T-helper 1 cell treated with Interleukin-12 subunit alpha and Interleukin-12 subunit beta and Interleukin-4 antibody, amounts not matched to agents 30 μg/mL and 1 μg/mL, for 36 hours (primary cell): ENCODE results near the gene C1QL3.

Experiments used
- H3K27ac Mint-ChIP-seq: one replicate; pipeline ENCODE4 v1.8.0; 2021; ENCODE audit warnings: mild to moderate bottlenecking, mixed read lengths
- H3K27me3 Mint-ChIP-seq: one replicate; pipeline ENCODE4 v1.8.0; 2021; ENCODE audit warnings: low read depth, mixed read lengths
- H3K36me3 Mint-ChIP-seq: one replicate; pipeline ENCODE4 v1.8.0; 2021; ENCODE audit warnings: low read depth, mixed read lengths
- H3K4me1 Mint-ChIP-seq: one replicate; pipeline ENCODE4 v1.8.0; 2021; ENCODE audit warnings: low read depth, mixed read lengths
- H3K4me3 Mint-ChIP-seq: one replicate; pipeline ENCODE4 v1.8.0; 2021; ENCODE audit warnings: mild to moderate bottlenecking, moderate library complexity, mixed read lengths
- H3K9me3 Mint-ChIP-seq: one replicate; pipeline ENCODE4 v1.8.0; 2021; ENCODE audit warnings: mixed read lengths

The C1QL3 gene

DNA sequence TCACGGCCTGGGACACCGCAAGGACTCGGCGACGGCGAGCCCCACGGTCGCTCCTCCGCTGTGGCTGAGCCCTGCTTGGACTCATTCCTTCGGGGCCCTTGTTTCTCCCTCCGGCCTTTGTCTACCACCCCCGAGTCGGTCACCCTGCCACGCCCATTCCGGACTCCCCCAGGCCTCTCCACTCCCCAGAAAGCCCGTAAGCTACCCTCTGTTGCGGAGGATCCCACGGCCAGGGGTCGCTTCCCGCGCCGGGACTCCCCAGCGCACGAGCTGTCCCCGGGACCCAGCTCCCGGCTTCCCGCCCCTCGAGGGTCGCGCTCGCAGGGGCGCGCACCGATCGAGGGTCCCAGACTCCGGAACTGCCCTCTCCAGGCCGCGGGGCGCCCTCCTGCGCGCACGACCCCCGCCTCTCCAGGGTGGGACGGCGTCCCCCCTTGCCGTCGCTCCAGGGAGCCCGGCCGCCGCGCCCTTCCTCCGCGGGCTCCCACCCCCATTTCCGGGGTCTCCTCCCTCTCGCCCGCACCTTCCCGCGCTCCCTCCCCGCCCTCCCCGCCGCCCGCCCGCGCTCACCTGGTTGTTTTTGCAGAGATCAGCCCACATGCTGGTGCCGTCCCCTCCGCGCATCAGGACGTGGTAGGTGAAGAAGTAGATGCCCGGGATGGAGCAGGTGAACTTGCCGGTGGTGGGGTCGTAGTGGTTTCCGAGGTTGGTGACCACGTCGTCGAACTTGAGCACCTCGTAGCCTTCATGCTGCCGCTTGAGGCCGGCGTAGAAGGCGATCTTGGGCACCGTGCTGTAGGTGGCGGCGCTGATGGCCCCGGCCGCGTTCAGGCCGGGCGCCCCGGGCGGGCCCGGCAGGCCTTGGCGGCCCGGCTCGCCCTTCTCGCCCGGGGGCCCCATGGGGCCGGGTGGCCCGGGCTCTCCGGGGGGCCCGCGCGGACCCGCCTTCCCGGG is 1.5 kb downstream of the C1QL3 start:
- H3K9me3 Mint-ChIP-seq, result no peaks in the 10 kb centered on the region
- no peak overlapping the region for H3K27ac Mint-ChIP-seq
- H3K27me3 Mint-ChIP-seq, result peaks cover 56% of the 10 kb centered on the region
- H3K4me3 Mint-ChIP-seq, result peak overlapping the region; percentile 68
- H3K4me1 Mint-ChIP-seq, result peaks cover 9% of the 10 kb centered on the region
- H3K36me3 Mint-ChIP-seq, result no peaks in the 10 kb centered on the region

DNA sequence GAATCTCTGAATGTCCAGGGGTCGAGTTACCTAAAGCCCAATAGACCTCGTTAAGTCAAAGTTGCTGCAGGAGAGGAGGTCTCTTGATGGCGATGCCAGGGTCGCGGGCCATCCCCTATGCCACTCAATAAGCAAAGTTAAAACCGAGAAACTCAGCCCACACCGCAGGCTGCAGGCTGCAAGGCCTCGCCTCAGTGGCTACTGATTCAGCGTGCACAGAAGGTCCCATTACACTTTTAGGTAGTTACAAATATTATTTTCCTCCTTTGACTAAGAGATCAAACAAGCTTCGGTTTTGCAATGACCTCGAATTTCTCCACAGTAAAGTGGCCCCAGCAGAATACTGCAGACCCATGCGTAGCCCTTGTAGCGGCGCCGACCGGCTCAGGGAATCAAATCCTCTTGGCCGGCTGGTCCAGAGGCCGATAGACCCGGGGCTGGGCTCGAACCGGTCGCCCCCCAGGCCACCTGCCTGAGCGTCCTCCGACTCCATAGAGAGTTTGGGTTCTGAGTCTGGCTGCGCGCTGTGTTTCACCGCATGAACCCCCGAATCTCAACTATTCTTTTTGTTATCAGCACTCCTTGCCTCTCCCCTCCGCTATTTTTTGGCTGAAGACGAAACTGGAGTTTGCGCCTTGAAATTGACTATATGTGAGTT is 2.3 kb downstream of the C1QL3 start:
- no peak overlapping the region for H3K27ac Mint-ChIP-seq
- peak overlapping the region; percentile 68 for H3K4me3 Mint-ChIP-seq
- H3K36me3 Mint-ChIP-seq, result no peaks in the 10 kb centered on the region
- no peaks in the 10 kb centered on the region for H3K9me3 Mint-ChIP-seq
- peaks cover 9% of the 10 kb centered on the region for H3K4me1 Mint-ChIP-seq
- peaks cover 52% of the 10 kb centered on the region for H3K27me3 Mint-ChIP-seq

DNA sequence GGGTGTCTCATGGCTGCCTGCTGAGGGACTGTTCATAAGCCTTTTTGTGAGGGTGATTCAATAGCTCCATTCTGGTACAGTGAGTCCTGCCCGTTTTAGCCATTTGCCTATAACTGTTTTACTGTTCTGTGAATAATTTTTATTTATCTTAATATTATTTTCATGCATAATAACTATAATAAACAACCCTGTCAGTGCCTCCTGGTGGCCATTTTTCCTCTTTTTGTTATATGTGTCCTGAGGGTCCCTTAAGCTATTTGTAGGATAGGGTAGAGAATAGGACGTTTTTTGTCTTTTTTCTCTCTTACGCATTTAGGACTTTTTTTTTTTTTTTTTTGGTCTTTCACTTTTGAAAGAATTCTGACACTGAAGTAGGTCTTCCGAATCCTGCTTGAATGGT is 2.9 kb downstream of the C1QL3 start:
- peaks cover 9% of the 10 kb centered on the region for H3K4me1 Mint-ChIP-seq
- H3K27ac Mint-ChIP-seq, result no peak overlapping the region
- no peaks in the 10 kb centered on the region for H3K9me3 Mint-ChIP-seq
- H3K36me3 Mint-ChIP-seq, result no peaks in the 10 kb centered on the region
- H3K4me3 Mint-ChIP-seq, result no peak overlapping the region
- peaks cover 46% of the 10 kb centered on the region for H3K27me3 Mint-ChIP-seq

DNA sequence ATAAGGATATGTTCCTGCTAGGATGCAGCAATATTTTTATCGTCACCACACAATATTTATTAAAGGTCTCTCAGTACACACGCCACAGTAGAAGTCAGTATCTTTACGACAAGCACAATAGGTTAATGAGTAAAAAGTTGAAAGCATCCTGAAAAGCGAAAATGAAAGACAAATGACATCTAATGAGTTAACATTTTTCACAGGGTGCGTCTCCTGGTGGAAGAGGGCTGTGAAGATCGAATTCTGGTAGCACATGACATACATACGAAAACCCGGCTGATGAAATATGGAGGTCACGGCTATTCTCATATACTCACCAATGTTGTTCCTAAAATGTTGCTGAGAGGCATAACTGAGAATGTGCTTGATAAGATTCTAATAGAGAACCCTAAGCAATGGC is 10.8 kb downstream of the C1QL3 start:
- Mint-ChIP-seq H3K36me3 (no peaks in the 10 kb centered on the region), H3K4me1 (peaks cover 4% of the 10 kb centered on the region), H3K4me3 (no peak overlapping the region), H3K9me3 (no peaks in the 10 kb centered on the region), H3K27me3 (no peaks in the 10 kb centered on the region), H3K27ac (no peak overlapping the region)

DNA sequence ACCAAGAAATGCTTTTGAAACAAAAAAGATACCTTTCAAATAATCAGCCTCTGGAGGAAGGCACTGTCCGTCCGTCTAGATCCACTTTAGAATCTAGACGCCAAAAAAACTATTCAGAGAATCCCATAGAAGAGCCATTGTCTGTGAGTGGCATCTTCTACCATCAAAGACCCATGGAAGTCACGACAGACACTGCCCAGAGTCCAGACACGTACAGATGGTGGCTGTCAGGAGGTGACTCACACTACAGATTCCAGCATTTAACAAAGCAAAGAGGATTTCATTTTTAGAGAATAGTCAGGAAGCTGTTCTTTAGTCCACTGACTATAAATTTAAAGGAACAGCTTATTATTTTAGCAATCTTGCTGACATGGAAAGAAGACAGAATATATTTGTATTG is 11.7 kb downstream of the C1QL3 start:
- H3K4me1 Mint-ChIP-seq, result peaks cover 4% of the 10 kb centered on the region
- no peaks in the 10 kb centered on the region for H3K9me3 Mint-ChIP-seq
- H3K27me3 Mint-ChIP-seq, result no peaks in the 10 kb centered on the region
- no peaks in the 10 kb centered on the region for H3K36me3 Mint-ChIP-seq
- no peak overlapping the region for H3K4me3 Mint-ChIP-seq
- H3K27ac Mint-ChIP-seq, result no peak overlapping the region

DNA sequence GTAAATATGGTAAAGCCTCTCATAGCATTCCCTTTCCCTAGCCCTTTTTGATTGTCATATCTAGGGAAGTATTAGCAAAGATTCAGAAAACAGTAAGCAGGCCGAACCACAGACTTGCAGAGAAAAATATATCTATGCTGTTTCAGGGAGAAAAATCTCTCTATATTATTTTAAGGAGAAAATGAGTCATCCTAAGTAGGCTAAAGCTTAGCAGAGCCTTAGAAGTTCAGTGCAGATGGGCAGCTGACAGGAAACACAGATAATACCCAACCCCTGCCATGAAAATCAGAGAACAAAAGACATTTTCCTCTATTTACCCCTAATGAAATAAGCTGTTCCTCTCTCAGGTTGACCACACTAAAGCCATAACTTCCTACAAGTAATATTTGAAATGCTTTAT is 16.5 kb downstream of the C1QL3 start:
- H3K4me3 Mint-ChIP-seq, result no peak overlapping the region
- H3K4me1 Mint-ChIP-seq, result no peaks in the 10 kb centered on the region
- no peaks in the 10 kb centered on the region for H3K36me3 Mint-ChIP-seq
- H3K9me3 Mint-ChIP-seq, result no peaks in the 10 kb centered on the region
- H3K27ac Mint-ChIP-seq, result no peak overlapping the region
- H3K27me3 Mint-ChIP-seq, result no peaks in the 10 kb centered on the region

DNA sequence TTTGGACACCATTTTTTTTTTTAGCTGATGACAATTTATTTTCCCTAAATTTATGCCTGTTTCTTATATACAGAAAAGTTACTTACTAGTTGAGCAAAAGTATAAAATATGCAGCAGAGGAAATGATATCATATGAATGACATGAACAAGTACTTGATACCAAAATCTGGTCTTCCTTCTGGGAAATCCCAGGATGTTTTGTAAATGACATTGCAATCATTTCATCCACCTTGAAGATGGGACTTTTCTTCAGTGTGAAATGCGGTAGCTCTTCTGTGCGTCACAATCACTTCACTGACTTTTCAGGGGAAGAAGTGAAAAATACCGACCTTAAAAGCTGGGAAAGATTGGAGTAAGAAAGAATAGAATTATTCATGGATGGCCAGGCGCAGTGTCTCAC is 23.8 kb downstream of the C1QL3 start:
- H3K27me3 Mint-ChIP-seq, result no peaks in the 10 kb centered on the region
- peaks cover 1% of the 10 kb centered on the region for H3K4me1 Mint-ChIP-seq
- no peak overlapping the region for H3K4me3 Mint-ChIP-seq
- no peak overlapping the region for H3K27ac Mint-ChIP-seq
- H3K36me3 Mint-ChIP-seq, result peaks cover 1% of the 10 kb centered on the region
- H3K9me3 Mint-ChIP-seq, result no peaks in the 10 kb centered on the region

DNA sequence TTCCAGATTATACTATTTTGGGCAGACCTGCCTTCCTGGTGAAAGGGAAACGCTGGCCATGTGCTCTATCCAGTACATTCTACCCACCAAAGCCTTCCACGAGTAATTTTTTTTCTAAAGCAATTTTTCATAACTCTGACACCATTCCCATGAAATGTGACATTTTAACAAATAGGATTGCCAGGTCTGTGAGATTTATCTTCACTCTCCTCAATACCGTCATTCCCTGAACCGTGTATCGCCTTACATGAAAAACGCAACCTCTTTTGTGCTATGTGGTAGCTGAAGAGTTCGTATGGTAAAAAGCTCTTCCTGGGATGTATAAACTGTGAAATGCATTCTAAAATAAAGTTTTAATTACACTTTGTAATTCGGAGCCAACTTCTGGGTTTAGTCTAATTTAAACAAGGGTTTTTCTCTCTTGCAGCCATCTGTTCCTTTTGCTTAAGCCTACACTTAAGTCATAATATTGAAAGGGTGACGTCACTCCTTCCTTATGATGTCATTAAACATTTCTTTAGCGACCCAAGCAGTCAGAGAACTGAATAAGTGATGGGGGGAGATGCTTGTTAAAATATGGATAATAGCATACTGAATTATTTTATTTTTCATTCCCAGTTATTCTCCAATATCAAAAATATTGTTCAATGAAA is 27.7 kb downstream of the C1QL3 start:
- Mint-ChIP-seq H3K36me3 (peaks cover 1% of the 10 kb centered on the region), H3K27me3 (no peaks in the 10 kb centered on the region), H3K9me3 (no peaks in the 10 kb centered on the region), H3K4me3 (no peak overlapping the region), H3K4me1 (peaks cover 1% of the 10 kb centered on the region), H3K27ac (no peak overlapping the region)

DNA sequence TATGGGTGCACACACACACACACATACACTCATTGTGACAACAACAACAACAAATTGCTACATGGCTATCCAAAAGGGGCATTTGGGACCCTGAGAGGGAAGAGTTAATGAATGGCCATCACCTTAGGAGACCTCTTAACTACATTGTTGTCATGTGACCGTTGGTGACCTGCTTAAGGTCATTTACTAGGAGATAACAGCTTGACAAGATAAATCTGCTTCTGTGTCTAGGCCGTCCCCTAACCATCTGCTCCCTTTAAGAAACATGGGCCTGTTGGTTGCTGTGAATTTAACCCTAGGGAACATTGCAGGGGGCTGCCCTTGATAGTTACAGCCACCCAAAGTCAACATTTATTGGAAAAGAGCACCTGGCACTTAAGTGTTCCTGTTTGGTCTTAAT is 29.7 kb downstream of the C1QL3 start:
- Mint-ChIP-seq H3K36me3 (no peaks in the 10 kb centered on the region), H3K4me3 (no peak overlapping the region), H3K27me3 (no peaks in the 10 kb centered on the region), H3K27ac (no peak overlapping the region), H3K9me3 (no peaks in the 10 kb centered on the region), H3K4me1 (no peaks in the 10 kb centered on the region)

DNA sequence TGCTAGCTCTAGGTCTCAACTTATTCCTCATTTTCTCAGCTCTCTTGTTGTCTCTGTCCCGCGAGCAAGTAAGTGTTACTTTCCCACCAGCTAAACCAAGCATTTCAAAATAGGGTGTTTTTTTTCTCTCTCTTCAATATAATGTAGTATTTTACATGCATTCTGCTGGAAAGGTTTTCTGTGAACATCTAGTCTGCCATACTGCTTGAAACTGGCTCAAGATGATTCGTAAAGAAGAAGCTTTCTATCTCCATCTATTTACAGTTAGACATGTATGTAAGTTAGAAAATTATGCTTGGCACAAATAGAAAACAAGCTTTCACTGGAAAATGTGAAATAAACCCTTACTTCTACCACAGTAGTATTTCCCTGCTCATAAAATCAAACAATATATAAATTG is 31.2 kb downstream of the C1QL3 start:
- Mint-ChIP-seq H3K27me3 (no peaks in the 10 kb centered on the region), H3K9me3 (no peaks in the 10 kb centered on the region), H3K36me3 (no peaks in the 10 kb centered on the region), H3K4me1 (no peaks in the 10 kb centered on the region), H3K27ac (no peak overlapping the region), H3K4me3 (no peak overlapping the region)

DNA sequence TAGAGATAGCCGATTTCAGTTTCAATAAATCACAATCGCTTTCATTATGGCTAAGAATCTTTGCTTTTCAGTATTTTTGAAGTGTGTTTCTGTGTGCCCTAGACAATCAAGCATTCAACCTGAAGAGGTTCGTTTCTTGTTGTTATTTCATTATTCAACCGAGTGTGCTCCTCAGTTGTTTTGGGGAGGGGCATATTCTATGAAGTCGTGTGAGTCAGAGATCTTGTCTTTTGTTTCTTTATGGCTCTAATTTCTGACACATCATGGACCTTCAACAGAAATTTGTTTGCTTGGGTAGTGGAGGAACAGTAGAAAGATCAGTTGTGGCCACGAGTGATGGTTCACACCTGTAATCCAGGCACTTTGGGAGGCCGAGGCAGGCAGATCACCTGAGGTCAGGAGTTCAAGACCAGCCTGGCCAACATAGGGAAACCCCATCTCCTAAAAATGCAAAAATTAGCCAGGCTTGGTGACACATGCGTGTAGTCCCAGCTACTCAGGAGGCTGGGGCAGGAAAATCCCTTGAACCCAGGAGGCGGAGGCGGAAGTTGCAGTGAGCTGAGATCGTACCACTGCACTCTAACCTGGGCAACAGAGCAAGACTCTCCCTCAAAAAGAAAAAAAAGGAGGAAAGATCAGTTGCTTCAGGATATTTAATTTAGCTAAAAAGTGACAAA is 38.3 kb downstream of the C1QL3 start:
- no peak overlapping the region for H3K27ac Mint-ChIP-seq
- no peaks in the 10 kb centered on the region for H3K27me3 Mint-ChIP-seq

DNA sequence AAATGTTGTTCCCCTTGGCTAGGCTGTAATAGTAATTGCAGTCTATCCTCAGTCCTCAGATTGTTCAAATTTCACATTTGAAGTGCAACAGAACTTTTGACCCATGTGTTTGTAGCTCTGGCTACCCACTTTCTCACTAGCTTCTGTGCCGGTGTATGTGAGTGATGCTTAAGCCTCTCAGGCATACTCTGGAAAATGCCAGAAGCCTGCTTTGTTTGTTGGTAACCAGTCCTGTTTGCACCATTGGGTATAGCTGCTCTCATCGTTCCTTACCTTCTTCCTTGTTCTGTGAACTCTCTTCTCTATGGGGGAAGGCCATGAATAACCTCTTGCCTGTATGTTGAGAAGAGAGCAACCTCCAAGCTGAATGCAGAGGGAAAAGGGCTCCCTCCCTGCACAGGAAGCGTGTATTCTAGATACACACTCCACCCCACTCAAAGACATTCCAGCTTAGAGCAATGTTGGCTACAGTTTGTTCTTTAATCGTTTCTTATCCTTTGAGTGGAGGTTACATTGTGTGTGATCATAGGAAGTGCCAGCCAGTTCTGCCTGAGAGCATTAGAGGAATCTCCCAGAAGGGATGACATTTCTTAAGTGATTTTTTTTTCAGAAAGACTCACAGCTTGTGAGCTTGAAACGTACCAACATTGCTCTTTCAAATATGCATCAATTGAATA is 40.5 kb downstream of the C1QL3 start:
- no peak overlapping the region for H3K4me3 Mint-ChIP-seq
- no peaks in the 10 kb centered on the region for H3K9me3 Mint-ChIP-seq
- H3K36me3 Mint-ChIP-seq, result no peaks in the 10 kb centered on the region
- no peak overlapping the region for H3K27ac Mint-ChIP-seq
- H3K4me1 Mint-ChIP-seq, result no peaks in the 10 kb centered on the region
- no peaks in the 10 kb centered on the region for H3K27me3 Mint-ChIP-seq

More for the DNA sequence above, 38.3 kb downstream of the C1QL3 start:
- H3K4me1 Mint-ChIP-seq, result no peaks in the 10 kb centered on the region
- no peaks in the 10 kb centered on the region for H3K9me3 Mint-ChIP-seq
- no peaks in the 10 kb centered on the region for H3K36me3 Mint-ChIP-seq
- H3K4me3 Mint-ChIP-seq, result no peak overlapping the region

DNA sequence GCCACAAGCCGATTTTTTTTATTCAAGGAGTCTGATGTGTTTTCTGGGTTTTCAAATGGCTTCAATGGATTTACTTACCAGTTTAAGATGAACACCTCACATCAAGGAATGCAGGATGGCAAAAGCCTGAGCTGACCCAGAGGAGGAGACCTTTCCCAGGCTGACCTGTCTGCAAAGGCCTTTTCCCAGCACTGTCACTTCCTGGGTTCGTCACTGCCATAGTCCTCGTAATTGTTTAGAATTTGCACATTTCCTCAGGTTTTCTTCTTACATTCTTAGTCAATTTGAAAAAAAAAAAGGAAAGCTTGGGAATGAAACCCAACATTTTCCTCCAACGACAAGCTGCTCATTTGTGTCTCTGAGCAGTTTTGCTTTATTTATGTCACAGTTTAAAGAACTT is 42.9 kb downstream of the C1QL3 start:
- Mint-ChIP-seq H3K4me1 (no peaks in the 10 kb centered on the region), H3K4me3 (no peak overlapping the region), H3K9me3 (no peaks in the 10 kb centered on the region), H3K36me3 (no peaks in the 10 kb centered on the region), H3K27ac (no peak overlapping the region), H3K27me3 (no peaks in the 10 kb centered on the region)

DNA sequence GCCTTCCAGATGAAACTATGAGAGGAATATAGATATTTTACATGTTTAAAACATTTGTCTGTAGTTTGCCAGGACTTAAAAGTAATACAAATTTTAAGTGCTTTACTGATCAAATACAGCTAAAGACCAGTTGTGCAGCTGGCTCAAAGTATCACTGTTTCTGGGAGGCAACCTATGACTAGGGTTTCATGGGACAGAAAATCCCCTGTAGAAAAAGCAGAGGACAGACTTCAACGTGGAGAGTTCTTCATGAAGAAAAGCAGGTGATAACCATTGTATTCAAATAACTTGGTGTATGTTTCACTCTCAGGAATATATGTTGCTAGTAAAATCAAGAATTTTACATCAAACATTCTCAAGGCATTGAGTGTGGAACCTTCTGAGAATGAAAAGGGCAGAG is 43.9 kb downstream of the C1QL3 start:
- Mint-ChIP-seq H3K4me1 (no peaks in the 10 kb centered on the region), H3K27ac (no peak overlapping the region), H3K36me3 (no peaks in the 10 kb centered on the region), H3K4me3 (no peak overlapping the region), H3K27me3 (no peaks in the 10 kb centered on the region), H3K9me3 (no peaks in the 10 kb centered on the region)
